NOMO-1 treated with dmso at 0.1 percent for 144 hours (cell line): ENCODE results near the gene ARHGAP40.

Experiments used
- DNase-seq: peaks from one replicate; lab custom pipeline; 2025; ENCODE audit not compliant: unreplicated experiment; lab: John Stamatoyannopoulos, UW

The ARHGAP40 gene

GRCh38 chr20:38649275-38649891 lies 47.8 kb downstream of the ARHGAP40 start:
- DNase-seq: no peak

DNA sequence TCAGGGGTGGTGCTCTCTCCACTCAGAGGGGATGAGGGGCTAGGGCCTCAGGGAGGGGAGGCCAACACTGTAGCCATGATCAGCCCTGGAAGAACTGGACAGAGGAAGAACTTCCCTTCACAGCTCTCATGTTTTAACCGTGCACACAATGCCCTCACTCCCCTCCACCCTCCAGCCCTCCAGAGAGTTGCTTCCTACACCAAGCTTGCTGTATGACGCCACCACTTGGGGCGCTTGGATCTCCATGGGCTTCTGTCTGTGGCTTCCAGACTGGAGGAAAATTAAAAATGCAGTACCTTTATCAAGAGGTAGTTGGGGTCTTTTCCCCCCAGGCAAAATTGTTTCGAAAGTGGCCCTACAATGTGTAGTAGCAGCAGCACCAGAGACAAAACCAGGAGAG lies 48.4 kb downstream of the ARHGAP40 start:
- no peak for DNase-seq

GRCh38 chr20:38651154-38651553 lies 49.5 kb downstream of the ARHGAP40 start:
- no peak for DNase-seq

DNA sequence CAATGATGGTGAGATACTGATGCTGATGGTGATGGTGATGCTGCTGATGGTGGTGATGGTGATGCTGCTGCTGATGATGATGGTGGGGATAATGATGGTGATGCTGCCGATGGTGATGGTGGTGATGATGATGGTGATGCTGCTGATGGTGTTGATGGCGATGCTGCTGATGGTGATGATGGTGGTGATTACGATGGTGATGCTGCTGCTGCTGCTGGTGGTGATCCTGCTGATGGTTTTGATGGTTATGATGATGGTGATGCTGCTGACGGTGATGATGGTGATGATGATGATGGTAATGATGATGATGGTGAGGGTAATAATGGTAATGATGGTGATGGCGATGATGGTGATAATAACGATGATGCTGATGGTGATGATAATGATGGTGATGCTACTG lies 50.0 kb downstream of the ARHGAP40 start:
- no peak for DNase-seq

DNA sequence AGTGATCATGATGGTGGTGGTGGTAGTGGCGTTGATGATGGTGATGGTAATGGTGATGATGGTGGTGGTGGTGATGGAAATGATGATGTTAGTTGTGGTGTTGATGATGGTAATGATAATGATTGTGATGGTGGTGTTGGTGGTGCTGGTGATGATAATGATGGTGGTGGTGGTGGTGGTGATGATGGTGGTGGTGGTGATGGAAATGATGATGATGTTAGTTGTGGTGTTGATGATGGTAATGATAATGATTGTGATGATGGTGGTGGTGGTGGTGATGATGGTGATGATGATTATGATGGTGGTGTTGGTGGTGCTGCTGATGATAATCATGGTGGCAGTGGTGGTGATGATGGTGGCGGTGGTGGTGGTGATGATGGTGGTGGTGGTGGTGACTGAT lies 51.4 kb downstream of the ARHGAP40 start:
- no peak for DNase-seq

GRCh38 chr20:38657390-38657789 lies 55.8 kb downstream of the ARHGAP40 start:
- no peak for DNase-seq

DNA sequence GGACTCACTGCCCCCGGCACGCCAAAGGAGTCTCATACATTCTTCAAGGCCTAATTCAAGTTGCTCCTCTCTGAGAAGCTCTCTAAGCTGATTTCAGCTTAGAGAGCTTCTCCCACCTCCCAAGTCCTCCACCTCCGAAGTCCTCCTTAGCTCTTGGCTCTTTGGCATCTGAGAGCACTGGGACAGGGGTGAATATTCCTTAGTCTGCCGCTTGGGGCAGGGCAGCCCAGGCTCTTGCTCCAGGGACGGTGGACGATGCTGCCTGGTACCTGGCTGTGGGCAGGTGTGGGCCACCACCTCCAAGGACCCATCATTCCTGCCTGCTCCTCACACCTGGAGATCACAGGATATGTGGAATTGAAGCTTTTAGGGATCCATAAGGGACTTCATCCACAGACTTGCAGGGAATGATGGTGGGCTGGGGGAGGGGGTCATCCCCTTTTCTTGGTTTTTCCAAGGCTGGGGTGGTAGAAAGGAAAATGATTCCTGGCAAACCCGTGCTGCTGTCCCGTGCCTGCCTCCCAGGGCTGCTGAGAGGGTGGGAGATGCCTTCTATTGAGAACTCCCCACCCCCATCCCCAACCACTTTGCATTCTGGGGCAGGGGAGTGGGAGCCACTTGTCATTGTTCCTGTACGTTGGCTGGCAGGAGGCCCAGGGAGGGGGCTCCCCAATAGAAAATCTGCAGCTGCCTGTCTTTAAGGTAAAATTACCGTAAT lies 57.4 kb downstream of the ARHGAP40 start:
- DNase-seq: no peak

GRCh38 chr20:38659597-38659880 lies 57.9 kb downstream of the ARHGAP40 start:
- DNase-seq: no peak

GRCh38 chr20:38660429-38660828 lies 58.8 kb downstream of the ARHGAP40 start:
- no peak for DNase-seq

- no peak for DNase-seq
Observed at GRCh38 chr20:38663660-38664059, 62.1 kb downstream of the ARHGAP40 start.

- DNase-seq: no peak
Observed at GRCh38 chr20:38664284-38664683, 62.7 kb downstream of the ARHGAP40 start.

DNA sequence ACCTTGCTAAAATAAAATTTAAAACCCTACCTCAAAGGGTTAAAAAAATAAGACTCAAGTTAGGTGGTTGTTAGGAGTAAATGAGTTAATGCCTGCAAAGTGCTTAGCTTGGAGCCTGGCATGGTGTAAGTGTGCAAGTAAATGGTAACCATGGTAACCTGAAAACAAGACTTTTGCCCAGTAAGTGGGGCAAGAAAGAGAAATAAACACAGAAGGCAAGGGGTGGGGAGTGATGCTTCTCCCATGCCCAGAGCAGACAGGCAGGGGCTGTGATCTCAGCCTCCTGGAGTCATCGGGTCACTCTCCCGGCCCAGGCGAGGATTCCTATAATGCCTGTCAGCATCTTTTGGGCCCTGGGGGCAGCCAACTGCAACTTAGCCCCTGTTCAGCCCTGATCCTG lies 63.5 kb downstream of the ARHGAP40 start:
- no peak for DNase-seq

DNA sequence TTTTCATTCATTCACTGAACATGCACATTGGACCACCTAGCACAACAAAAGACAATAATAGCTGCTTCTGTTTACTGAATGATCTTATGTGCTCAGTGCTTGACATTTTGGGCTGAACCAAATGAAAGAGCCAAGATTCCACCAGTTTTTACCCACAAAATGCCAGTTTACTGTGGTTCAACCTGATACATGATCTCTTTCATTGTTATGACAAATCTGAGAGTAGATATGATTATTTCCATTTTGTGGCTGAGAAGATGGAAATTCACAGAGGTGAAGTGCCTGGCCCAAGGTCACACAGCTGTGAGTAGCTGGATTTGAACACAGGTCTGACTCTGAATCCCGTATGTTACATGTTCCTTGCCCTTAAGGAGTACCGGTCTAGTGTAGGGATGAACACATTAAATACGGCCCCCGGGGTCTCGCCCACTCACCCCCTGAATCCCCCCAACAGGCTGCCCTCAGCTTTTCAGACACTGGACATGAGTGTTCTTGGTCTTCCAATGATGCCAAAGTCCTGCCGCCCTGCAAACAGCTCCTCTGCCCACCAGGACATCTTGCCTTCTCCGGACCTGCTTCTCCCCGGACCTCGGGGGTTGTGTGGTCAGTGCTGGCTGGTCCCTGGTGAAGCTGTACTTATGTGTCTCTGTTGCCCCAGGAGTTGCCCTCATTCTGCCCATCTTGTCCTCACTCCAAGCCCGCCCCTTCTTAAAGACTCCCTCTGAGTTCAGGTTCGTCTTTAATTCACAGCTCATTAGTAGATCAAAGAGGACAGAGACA lies 64.1 kb downstream of the ARHGAP40 start:
- DNase-seq: no peak

GRCh38 chr20:38667417-38667956 lies 65.9 kb downstream of the ARHGAP40 start:
- DNase-seq: no peak

DNA sequence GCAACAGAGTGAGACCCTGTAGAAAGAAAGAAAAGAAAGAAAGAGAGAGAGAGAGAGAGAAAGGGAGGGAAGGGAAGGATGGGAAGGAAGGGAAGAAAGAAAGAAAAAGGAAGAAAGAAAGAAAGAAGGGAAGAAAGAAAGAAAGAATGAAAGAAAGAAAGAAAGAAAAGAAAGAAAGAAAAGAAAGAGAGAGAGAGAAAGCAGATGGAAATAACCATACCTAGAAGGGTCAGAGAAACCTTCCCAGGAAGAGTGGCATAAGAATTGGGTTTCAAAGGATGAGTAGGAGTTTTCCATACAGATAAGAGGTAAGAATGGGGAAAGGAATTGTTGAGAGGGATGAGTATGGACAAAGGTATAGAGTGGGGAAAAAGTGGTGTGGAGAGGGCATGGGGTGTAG lies 68.1 kb downstream of the ARHGAP40 start:
- no peak for DNase-seq

DNA sequence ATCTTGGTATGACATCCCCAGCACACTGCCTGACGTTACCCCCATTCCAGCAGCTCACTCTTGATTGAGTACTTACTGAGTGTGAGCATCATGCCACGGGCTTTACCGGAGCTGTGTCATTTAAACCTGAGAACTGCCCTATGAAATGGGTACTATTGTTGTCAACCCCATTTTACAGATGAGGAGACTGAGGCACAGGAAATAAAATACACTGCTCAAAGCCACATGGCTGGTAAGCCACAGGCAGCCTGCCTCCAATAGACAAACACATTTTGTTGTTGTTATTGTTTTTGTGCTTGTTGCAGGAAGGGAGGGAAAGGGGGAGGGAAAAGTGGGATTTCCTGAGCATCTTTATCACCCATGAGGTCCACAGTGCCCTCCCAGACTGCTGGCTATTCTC lies 69.2 kb downstream of the ARHGAP40 start:
- no peak for DNase-seq

DNA sequence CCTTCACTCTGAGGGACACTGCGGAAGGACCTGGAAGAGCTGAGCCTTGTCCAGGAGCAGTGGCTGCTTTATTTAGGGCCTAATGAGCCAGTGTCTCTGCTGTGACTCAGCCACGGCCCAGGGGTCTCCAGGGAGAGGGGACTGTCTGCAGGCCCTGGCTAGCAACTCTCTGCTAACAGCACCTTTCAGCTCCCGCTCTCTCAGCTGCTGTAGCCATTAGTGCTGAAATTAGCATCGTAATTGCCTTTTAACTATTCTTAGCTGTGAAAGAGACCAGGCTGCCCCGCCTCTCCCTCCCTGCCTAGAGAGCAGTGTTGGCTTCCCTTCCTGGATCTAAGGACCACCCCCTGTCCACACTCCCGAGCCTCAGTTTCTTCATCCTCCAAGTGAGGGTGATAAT lies 69.6 kb downstream of the ARHGAP40 start:
- DNase-seq: no peak

- DNase-seq: no peak
Observed at GRCh38 chr20:38671701-38672292, 70.2 kb downstream of the ARHGAP40 start.

DNA sequence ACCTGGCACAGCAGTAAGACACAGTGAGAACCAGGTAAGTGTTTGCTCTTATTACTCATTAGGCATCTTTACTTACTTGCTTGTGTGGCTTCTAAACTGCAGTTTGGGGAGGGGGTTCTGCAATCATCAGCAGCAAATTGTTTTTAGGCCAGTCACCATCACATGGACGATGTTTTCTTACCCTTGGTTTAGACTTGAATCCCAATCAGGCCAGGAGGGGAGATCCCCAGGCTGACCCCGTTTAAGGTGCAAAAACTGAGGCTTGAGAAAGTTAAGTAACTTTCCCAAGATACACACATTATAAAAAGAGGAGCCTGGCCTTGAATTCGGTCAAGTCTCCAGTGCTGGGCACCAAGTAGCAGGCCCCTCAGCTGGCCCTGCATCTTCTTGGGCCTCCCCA lies 70.9 kb downstream of the ARHGAP40 start:
- DNase-seq: no peak

GRCh38 chr20:38673261-38673660 lies 71.7 kb downstream of the ARHGAP40 start:
- DNase-seq: no peak

GRCh38 chr20:38673725-38674091 lies 72.1 kb downstream of the ARHGAP40 start:
- no peak for DNase-seq
